Dedifferentiated amniotic fluid mesenchymal stem cell (primary cell): Measurements from ENCODE around the gene LRP5.
"Not testable (repeated sequence)": the region's sequence is repeated elsewhere in the genome, so short reads cannot be mapped to it uniquely, and the experiment has no call there.

Experiments
- DNase-seq: peaks from one replicate; pipeline ENCODE4 v3.0.0-alpha.2; 2016; ENCODE audit errors: extremely low spot score

LRP5 gene

GRCh38 chr11:68440224-68440623 lies 127.8 kb downstream of the LRP5 start:
- DNase-seq = no peak

- no peak for DNase-seq
These were observed 129.3 kb downstream of the LRP5 start for GRCh38 chr11:68441466-68442230.

- DNase-seq = no peak
These were observed 130.0 kb downstream of the LRP5 start for GRCh38 chr11:68442433-68442832.

- DNase-seq = no peak
These were observed 132.2 kb downstream of the LRP5 start for GRCh38 chr11:68444566-68444965.

- no peak for DNase-seq
These were observed 133.2 kb downstream of the LRP5 start for GRCh38 chr11:68445531-68446035.

- no peak for DNase-seq
These were observed 133.8 kb downstream of the LRP5 start for GRCh38 chr11:68446046-68446725.

- peak; percentile 54 for DNase-seq
These were observed 134.8 kb downstream of the LRP5 start for GRCh38 chr11:68447015-68447801.

GRCh38 chr11:68447914-68448313 lies 135.5 kb downstream of the LRP5 start:
- DNase-seq = not testable (repeated sequence)

GRCh38 chr11:68448604-68449011 lies 136.2 kb downstream of the LRP5 start:
- DNase-seq = no peak

GRCh38 chr11:68449951-68450350 lies 137.6 kb downstream of the LRP5 start:
- no peak for DNase-seq

- DNase-seq = no peak
These were observed 138.3 kb downstream of the LRP5 start for GRCh38 chr11:68450711-68451110.

GRCh38 chr11:68454767-68455166 lies 142.4 kb downstream of the LRP5 start:
- DNase-seq = no peak

GRCh38 chr11:68455485-68455884 lies 143.1 kb downstream of the LRP5 start:
- DNase-seq = no peak

GRCh38 chr11:68457216-68457897 lies 145.0 kb downstream of the LRP5 start:
- DNase-seq = no peak

- DNase-seq = no peak
These were observed 145.5 kb downstream of the LRP5 start for GRCh38 chr11:68457898-68458249.

- DNase-seq = not testable (repeated sequence)
These were observed 145.9 kb downstream of the LRP5 start for GRCh38 chr11:68458340-68458739.

- peak; percentile 99 for DNase-seq
These were observed 147.7 kb downstream of the LRP5 start for GRCh38 chr11:68459886-68460740.

- DNase-seq = no peak
These were observed 148.6 kb downstream of the LRP5 start, which contains the start of gene PPP6R3 for GRCh38 chr11:68460741-68461574. Gene PPP6R3, plus strand, starts transcription at chr11:68460752. Its CDS starts 76,913 bp downstream, at chr11:68537665.

- no peak for DNase-seq
These were observed 149.2 kb downstream of the LRP5 start for GRCh38 chr11:68461575-68461917.

GRCh38 chr11:68463714-68464113 lies 151.3 kb downstream of the LRP5 start:
- peak; percentile 11 for DNase-seq
